Measurements from ENCODE around the gene ATMIN. TPM values are rescaled to one million over a fixed set of nuclear protein-coding genes. Genes with fewer than 3 reads are reported as not detected.

Gene ATMIN
- total RNA-seq, 1 donor from 2014 or later, result 40.0 TPM

DNA sequence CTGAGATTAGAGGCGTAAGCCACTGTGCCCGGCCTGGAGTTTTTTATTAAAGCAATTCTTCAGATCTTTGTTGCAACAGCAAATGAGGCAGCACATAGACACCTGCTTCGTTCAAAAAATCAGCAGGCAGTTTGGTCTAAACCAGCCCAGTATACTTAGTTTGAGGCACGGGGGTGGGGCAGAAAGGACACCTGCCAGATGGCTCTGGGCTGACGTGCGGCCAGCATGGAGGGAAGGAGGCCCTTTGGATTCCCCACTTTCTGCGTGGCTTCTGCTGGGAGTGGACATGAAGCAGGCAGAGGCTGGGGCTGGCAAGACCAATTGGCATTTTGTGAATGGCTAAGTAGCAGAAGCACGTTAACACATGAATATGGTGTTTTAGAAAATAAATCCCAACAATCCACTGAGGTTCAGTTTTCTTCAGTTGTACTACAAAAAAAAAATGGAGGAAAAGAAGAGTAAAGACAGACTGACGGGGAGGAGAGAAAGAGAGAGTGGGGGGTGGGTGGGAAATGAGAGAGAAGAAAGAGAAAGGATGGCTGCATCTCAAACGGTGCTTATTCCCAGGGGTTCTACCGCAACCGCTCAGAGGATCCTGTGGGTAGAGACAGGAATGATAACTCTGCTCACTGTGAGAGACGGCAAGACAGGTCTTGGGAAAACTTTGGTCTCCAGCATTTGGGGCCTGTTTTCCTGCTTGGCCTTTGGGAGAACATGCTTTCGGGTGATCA lies 25.1 kb downstream of the ATMIN start:
- H2AFZ ChIP-seq (ENCODE audit: low read depth, low read length), result no peak overlapping the region
- no peaks in the 10 kb centered on the region for H3K27me3 ChIP-seq (ENCODE audit: insufficient read depth, low read length)
- no peaks in the 10 kb centered on the region for H3K9me3 Mint-ChIP-seq (ENCODE audit: unreplicated experiment)
- H3K9me3 ChIP-seq (ENCODE audit: insufficient read depth, low read depth, low read length), result no peaks in the 10 kb centered on the region
- no peaks in the 10 kb centered on the region for H3K4me1 Mint-ChIP-seq (ENCODE audit: low read depth, unreplicated experiment)
- DNase-seq (ENCODE audit: low read depth) (no peak), FAIRE-seq (no peak)
- no peaks in the 10 kb centered on the region for H3K79me2 ChIP-seq (ENCODE audit: insufficient read depth, low read length)
- H3K4me3 Mint-ChIP-seq (ENCODE audit: unreplicated experiment), result no peak overlapping the region
- no peak overlapping the region for H3K9ac ChIP-seq (ENCODE audit: low read length)
- H4K20me1 ChIP-seq (ENCODE audit: insufficient read depth, low read length), result no peaks in the 10 kb centered on the region
- no peak overlapping the region for H3K27ac ChIP-seq (ENCODE audit: low read depth, low read length)
- H3K36me3 Mint-ChIP-seq (ENCODE audit: low read depth, unreplicated experiment), result no peaks in the 10 kb centered on the region
- no peak overlapping the region for H3K4me2 ChIP-seq (ENCODE audit: low read length)
- TF ChIP-seq EZH2 (IDR thresholded peaks at IDR 0.05; ENCODE audit: insufficient read depth, low read length) (no peak), CTCF (IDR thresholded peaks at IDR 0.05; ENCODE audit: insufficient read depth, low read depth, low read length) (no peak)
- H3K4me1 ChIP-seq (ENCODE audit: insufficient read depth, low read length), result no peaks in the 10 kb centered on the region
- no peaks in the 10 kb centered on the region for H3K27me3 Mint-ChIP-seq (ENCODE audit: low read depth, unreplicated experiment)
- H3K27ac Mint-ChIP-seq (ENCODE audit: unreplicated experiment), result no peak overlapping the region
- no peak overlapping the region for H3K4me3 ChIP-seq (ENCODE audit: insufficient read depth, low read depth, low read length)
- H3K36me3 ChIP-seq (ENCODE audit: insufficient read depth, low read length), result no peaks in the 10 kb centered on the region

DNA sequence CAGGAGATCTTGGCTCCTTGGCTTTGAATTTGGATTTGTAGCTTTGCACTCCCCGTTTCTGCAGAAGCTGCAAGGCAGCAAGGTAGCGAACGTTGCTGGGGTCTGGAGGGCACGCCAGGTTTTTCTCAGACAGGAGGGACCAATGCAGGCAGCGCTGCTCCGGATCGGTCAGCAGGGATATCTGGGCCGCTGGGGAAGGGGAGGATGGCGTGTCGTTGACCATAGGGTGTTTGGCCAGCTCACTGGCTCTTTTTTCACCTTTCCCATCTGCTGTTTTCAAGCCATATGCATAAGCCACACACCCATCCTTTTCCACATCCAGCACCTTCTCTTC lies 25.6 kb downstream of the ATMIN start:
- H3K4me1 Mint-ChIP-seq (ENCODE audit: low read depth, unreplicated experiment), result no peaks in the 10 kb centered on the region
- no peaks in the 10 kb centered on the region for H3K27me3 Mint-ChIP-seq (ENCODE audit: low read depth, unreplicated experiment)
- H3K4me3 ChIP-seq (ENCODE audit: insufficient read depth, low read depth, low read length), result no peak overlapping the region
- H3K4me1 ChIP-seq (ENCODE audit: insufficient read depth, low read length), result no peaks in the 10 kb centered on the region
- no peak overlapping the region for H3K9ac ChIP-seq (ENCODE audit: low read length)
- H3K27ac Mint-ChIP-seq (ENCODE audit: unreplicated experiment), result no peak overlapping the region
- no peaks in the 10 kb centered on the region for H3K36me3 Mint-ChIP-seq (ENCODE audit: low read depth, unreplicated experiment)
- H4K20me1 ChIP-seq (ENCODE audit: insufficient read depth, low read length), result no peaks in the 10 kb centered on the region
- no peaks in the 10 kb centered on the region for H3K27me3 ChIP-seq (ENCODE audit: insufficient read depth, low read length)
- DNase-seq (ENCODE audit: low read depth), result no peak
- TF ChIP-seq EZH2 (IDR thresholded peaks at IDR 0.05; ENCODE audit: insufficient read depth, low read length) (no peak), CTCF (IDR thresholded peaks at IDR 0.05; ENCODE audit: insufficient read depth, low read depth, low read length) (no peak)
- no peak for FAIRE-seq
- no peak overlapping the region for H2AFZ ChIP-seq (ENCODE audit: low read depth, low read length)
- H3K27ac ChIP-seq (ENCODE audit: low read depth, low read length), result no peak overlapping the region
- no peaks in the 10 kb centered on the region for H3K79me2 ChIP-seq (ENCODE audit: insufficient read depth, low read length)
- no peaks in the 10 kb centered on the region for H3K36me3 ChIP-seq (ENCODE audit: insufficient read depth, low read length)
- no peak overlapping the region for H3K4me2 ChIP-seq (ENCODE audit: low read length)
- no peak overlapping the region for H3K4me3 Mint-ChIP-seq (ENCODE audit: unreplicated experiment)
- H3K9me3 Mint-ChIP-seq (ENCODE audit: unreplicated experiment), result no peaks in the 10 kb centered on the region
- no peaks in the 10 kb centered on the region for H3K9me3 ChIP-seq (ENCODE audit: insufficient read depth, low read depth, low read length)

DNA sequence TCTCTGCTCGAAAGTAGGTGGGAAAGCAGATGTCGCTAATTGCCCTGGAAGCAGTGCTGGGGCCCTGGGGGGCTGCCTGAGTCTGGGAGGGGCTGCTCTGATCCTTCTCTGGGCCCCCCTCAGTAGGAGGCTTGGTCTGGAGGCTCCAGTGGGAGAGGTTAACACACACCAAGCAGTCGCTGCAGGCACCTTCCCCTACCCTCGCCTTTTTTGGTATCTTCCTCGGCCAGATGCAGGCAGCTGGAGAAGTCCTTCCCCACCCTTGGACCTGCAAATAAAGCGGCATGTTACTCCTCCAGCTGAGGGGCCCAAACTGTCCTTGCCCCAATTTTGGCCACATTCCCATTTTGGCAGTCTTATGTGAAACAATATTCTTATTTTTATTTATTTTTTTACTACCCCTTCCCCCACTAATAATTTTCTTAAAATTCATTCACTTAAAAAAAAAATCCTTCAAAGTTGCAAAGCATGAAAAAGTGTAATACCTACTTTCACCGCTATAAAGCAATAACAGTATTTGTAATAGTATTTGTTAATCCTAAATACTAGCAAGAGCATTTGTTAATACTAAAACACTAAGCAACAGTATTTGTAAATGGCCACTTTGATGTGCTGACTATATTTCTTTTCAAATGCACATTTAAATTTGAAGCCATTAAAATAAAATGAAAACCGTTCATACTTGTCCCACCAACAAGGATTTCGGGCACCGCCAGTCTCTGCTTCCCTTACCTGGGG lies 26.4 kb downstream of the ATMIN start:
- Histone ChIP-seq H3K36me3 (ENCODE audit: insufficient read depth, low read length) (no peaks in the 10 kb centered on the region), H3K27me3 (ENCODE audit: insufficient read depth, low read length) (no peaks in the 10 kb centered on the region), H3K27ac (ENCODE audit: low read depth, low read length) (no peak overlapping the region), H3K79me2 (ENCODE audit: insufficient read depth, low read length) (no peaks in the 10 kb centered on the region), H2AFZ (ENCODE audit: low read depth, low read length) (no peak overlapping the region), H3K4me2 (ENCODE audit: low read length) (no peak overlapping the region), H3K9ac (ENCODE audit: low read length) (no peak overlapping the region), H3K4me3 (ENCODE audit: insufficient read depth, low read depth, low read length) (no peak overlapping the region), H3K9me3 (ENCODE audit: insufficient read depth, low read depth, low read length) (no peaks in the 10 kb centered on the region), H3K4me1 (ENCODE audit: insufficient read depth, low read length) (no peaks in the 10 kb centered on the region), H4K20me1 (ENCODE audit: insufficient read depth, low read length) (no peaks in the 10 kb centered on the region)
- Mint-ChIP-seq H3K27ac (ENCODE audit: unreplicated experiment) (no peak overlapping the region), H3K4me1 (ENCODE audit: low read depth, unreplicated experiment) (no peaks in the 10 kb centered on the region), H3K36me3 (ENCODE audit: low read depth, unreplicated experiment) (no peaks in the 10 kb centered on the region), H3K9me3 (ENCODE audit: unreplicated experiment) (no peaks in the 10 kb centered on the region), H3K27me3 (ENCODE audit: low read depth, unreplicated experiment) (no peaks in the 10 kb centered on the region), H3K4me3 (ENCODE audit: unreplicated experiment) (no peak overlapping the region)
- TF ChIP-seq CTCF (IDR thresholded peaks at IDR 0.05; ENCODE audit: insufficient read depth, low read depth, low read length) (no peak), EZH2 (IDR thresholded peaks at IDR 0.05; ENCODE audit: insufficient read depth, low read length) (no peak)
- DNase-seq (ENCODE audit: low read depth) (no peak), FAIRE-seq (no peak)
